HL-60 (cell line): ENCODE data around the gene LUZP1.

Experiments
- DNase-seq, 2 experiments: peaks; one replicate each; pipeline ENCODE4 v3.0.0-alpha.2; 2010 to 2020; ENCODE audit warnings: low read depth in 1 of 2, low spot score in 1 of 2
- H3K27ac ChIP-seq: fragments of 250-450 bp; sonication (Bioruptor Pico); replicated peaks from 2 replicates; pipeline ENCODE4 v1.5.1; 2020; ENCODE audit warnings: mild to moderate bottlenecking, moderate library complexity
- H3K27me3 ChIP-seq: fragments of 250-450 bp; sonication (Bioruptor Pico); 2 replicates; pipeline ENCODE4 v1.5.1; 2021; ENCODE audit warnings: mild to moderate bottlenecking, moderate library complexity; ENCODE audit not compliant: insufficient read depth, poor library complexity, severe bottlenecking
- H3K4me3 ChIP-seq: replicated peaks from 2 replicates; pipeline ENCODE4 v1.5.1; 2011; ENCODE audit warnings: mild to moderate bottlenecking, control low read depth, low read length; ENCODE audit not compliant: insufficient read depth
- GABPA ChIP-seq: IDR thresholded peaks from 2 replicates; pipeline ENCODE4 v1.6.1; 2012; ENCODE audit warnings: low read depth
- POLR2AphosphoS5 ChIP-seq: IDR thresholded peaks from 2 replicates; pipeline ENCODE4 v1.6.1; 2012; ENCODE audit warnings: low read depth
- REST ChIP-seq: IDR thresholded peaks from 2 replicates; pipeline ENCODE4 v1.6.1; 2012; ENCODE audit warnings: low read depth; ENCODE audit not compliant: insufficient replicate concordance
- SPI1 ChIP-seq: IDR thresholded peaks from 2 replicates; pipeline ENCODE4 v1.6.1; 2012; ENCODE audit warnings: low read depth, mild to moderate bottlenecking, borderline replicate concordance
- TF ChIP-seq, protein P1 (sequence below): IDR thresholded peaks from one replicate; pipeline ENCODE4 v1.5.1; 2011; ENCODE audit warnings: low read length, control low read depth, inconsistent platforms; ENCODE audit not compliant: insufficient read depth

LUZP1 gene

DNA sequence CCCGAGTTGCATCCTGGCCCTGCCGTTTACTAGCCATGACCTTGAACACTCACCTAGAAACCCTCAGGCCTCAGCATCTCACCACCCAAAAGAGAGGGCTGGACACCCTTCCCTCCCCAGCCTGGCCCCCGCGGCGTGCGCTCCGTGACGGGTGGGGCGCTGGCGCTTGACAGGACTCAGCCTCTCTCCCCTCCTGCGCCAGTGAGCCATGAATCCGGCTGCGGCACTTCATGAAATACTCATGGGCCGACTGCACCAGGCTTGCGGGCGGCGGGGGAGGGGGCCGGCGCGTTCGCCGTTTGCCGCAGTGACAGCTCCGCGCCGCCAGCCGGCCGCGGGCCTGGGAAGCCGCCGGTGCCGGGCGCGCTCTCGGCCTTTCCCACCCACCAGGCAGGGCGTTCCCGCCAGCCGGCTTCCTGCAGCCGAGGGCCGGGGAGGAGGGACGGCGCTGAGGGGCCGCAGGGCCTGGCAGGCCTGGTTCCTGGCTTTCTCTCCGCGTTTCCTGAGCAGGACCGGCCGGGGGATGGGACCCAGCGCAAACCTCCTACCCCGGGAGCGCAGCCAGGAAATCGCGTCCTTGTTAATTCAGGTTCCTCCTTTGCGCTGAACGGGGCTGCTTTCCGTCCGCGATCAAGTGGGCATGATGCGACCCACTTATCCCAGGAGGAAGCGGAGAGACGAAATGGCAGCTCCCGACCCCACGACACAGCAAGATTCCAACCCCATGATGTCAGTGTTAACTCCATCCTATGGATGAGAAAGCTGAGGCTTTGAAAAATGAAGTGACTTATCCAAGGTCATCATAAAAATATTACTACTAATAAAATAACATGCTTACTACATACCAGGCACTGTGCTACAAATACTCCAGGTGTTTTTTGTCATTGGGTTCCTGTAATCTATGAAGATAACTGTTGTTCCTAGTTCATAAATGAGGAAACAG, 9.1 kb upstream of the LUZP1 start:
- TF ChIP-seq POLR2AphosphoS5 (no peak), REST (no peak), GABPA (no peak), SPI1 (no peak)
- TF ChIP-seq, protein P1, sequence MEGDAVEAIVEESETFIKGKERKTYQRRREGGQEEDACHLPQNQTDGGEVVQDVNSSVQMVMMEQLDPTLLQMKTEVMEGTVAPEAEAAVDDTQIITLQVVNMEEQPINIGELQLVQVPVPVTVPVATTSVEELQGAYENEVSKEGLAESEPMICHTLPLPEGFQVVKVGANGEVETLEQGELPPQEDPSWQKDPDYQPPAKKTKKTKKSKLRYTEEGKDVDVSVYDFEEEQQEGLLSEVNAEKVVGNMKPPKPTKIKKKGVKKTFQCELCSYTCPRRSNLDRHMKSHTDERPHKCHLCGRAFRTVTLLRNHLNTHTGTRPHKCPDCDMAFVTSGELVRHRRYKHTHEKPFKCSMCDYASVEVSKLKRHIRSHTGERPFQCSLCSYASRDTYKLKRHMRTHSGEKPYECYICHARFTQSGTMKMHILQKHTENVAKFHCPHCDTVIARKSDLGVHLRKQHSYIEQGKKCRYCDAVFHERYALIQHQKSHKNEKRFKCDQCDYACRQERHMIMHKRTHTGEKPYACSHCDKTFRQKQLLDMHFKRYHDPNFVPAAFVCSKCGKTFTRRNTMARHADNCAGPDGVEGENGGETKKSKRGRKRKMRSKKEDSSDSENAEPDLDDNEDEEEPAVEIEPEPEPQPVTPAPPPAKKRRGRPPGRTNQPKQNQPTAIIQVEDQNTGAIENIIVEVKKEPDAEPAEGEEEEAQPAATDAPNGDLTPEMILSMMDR, result no peak
- H3K27me3 ChIP-seq, result peaks cover 2% of the 10 kb centered on the region
- DNase-seq, result peak in 1 of 2 experiments; percentile 46
- H3K4me3 ChIP-seq, result peak overlapping the region; percentile 50
- no peak overlapping the region for H3K27ac ChIP-seq

DNA sequence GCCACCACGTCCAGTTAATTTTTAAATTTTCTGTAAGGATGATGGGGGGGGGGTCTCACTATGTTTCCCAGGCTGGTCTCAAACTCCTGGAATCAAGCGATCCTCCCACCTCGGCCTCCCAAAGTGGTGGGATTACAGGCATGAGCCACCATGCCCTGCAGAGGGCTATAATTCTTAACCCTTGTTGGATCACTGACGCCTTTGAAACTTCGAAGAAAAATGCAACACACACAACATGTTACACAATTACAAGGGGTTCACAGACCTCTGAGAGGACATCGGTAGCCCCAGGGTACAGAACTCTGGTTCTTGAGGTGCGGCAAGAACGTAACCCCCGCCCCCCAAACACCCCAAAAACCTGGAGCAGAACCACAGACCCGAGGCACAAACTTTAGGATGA, 8.4 kb upstream of the LUZP1 start:
- TF ChIP-seq, protein P1, result no peak
- TF ChIP-seq POLR2AphosphoS5 (no peak), GABPA (no peak), SPI1 (no peak), REST (no peak)
- H3K27ac ChIP-seq, result no peak overlapping the region
- peaks cover 2% of the 10 kb centered on the region for H3K27me3 ChIP-seq
- no peak for DNase-seq
- peak overlapping the region; percentile 50 for H3K4me3 ChIP-seq

DNA sequence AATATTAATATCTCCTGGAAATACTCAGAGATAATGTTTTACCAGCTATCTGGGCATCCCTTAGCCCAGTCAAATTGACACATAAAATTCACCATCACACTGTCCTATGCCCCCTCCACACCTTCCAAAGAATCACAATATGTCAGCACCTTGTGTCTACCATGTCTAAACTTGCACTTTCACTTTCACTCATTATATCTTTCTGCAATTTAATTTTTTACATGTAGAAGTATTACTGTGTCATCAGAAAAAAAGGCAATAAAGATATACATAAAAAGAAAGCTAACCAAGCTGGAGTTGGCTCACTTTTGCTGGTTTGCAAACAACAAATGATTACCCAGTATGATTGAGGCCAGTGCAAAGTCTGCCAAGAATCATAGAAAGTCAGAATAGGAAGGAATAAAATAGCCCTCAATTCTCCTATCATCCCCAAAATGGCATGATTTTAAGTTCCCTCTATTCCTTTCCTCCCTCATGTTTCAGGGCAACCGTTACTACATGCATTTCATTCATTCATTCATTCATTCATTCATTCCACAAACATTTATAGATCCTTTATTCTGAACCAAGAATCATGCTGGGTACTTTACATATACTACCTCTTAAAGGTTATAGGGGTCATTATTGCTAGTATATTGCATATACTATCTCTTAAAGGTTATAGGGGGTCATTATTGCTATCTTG, 5.9 kb upstream of the LUZP1 start:
- no peak for TF ChIP-seq SPI1
- TF ChIP-seq REST, result no peak
- TF ChIP-seq, protein P1, result no peak
- TF ChIP-seq GABPA, result no peak
- no peak for TF ChIP-seq POLR2AphosphoS5
- Histone ChIP-seq H3K27me3 (peaks cover 2% of the 10 kb centered on the region), H3K27ac (no peak overlapping the region), H3K4me3 (no peak overlapping the region)
- no peak for DNase-seq
